ENCODE data around the gene ZNF655.
"Not testable (repeated sequence)": the region's sequence is repeated elsewhere in the genome, so short reads cannot be mapped to it uniquely, and the experiment has no call there.

Gene ZNF655

GRCh38 chr7:99573257-99573656 is 14.8 kb downstream of the ZNF655 start:
- no peak for DNase-seq (ENCODE audit: low read depth)
- no peak overlapping the region for H3K4me3 ChIP-seq (ENCODE audit: low read depth, low read length)
- TF ChIP-seq, protein P1, sequence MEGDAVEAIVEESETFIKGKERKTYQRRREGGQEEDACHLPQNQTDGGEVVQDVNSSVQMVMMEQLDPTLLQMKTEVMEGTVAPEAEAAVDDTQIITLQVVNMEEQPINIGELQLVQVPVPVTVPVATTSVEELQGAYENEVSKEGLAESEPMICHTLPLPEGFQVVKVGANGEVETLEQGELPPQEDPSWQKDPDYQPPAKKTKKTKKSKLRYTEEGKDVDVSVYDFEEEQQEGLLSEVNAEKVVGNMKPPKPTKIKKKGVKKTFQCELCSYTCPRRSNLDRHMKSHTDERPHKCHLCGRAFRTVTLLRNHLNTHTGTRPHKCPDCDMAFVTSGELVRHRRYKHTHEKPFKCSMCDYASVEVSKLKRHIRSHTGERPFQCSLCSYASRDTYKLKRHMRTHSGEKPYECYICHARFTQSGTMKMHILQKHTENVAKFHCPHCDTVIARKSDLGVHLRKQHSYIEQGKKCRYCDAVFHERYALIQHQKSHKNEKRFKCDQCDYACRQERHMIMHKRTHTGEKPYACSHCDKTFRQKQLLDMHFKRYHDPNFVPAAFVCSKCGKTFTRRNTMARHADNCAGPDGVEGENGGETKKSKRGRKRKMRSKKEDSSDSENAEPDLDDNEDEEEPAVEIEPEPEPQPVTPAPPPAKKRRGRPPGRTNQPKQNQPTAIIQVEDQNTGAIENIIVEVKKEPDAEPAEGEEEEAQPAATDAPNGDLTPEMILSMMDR (IDR thresholded peaks at IDR 0.05; ENCODE audit: control insufficient read depth, extremely low read depth, insufficient read depth), result no peak

- no peak for DNase-seq (ENCODE audit: low read depth)
- H3K4me3 ChIP-seq (ENCODE audit: low read depth, low read length), result no peak overlapping the region
- TF ChIP-seq, protein P1 (IDR thresholded peaks at IDR 0.05; ENCODE audit: control insufficient read depth, extremely low read depth, insufficient read depth), result no peak
These were observed 17.8 kb downstream of the ZNF655 start for GRCh38 chr7:99576251-99576650.

DNA sequence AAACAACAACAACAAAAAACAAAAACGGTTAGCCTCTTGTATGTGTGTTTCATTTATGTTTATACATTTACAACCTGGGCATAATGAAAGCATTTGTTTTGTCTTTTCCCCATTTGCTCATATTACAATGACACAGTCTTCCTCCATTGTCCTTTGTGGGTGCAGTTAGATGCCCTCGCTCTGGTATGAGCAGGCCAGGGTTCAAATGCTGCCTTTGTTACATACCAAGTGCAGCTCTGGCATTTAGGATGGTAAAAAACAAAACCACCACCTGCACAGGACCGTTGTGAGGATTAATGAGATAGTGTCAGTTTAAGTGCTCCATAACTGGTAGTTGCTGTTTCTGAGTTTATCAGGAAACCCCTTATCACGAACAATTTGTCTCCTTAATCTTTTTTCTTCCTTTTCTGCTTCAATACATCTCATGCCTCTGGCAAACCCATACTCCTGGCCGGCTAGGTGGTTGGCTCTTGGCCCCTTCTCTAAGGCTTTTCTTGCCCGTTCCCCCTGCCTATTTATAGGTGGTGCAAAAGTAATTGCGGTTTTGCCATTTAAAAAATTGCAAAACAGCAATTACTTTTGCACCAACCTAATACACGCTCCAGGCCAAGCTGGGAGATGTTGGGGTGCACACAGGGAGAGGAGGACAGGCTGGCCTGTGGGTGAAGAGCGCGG is 21.0 kb downstream of the ZNF655 start:
- no peak overlapping the region for H3K4me3 ChIP-seq (ENCODE audit: low read depth, low read length)
- DNase-seq (ENCODE audit: low read depth), result no peak
- TF ChIP-seq, protein P1 (IDR thresholded peaks at IDR 0.05; ENCODE audit: control insufficient read depth, extremely low read depth, insufficient read depth), result no peak

GRCh38 chr7:99579956-99580777 is 21.7 kb downstream of the ZNF655 start:
- DNase-seq (ENCODE audit: low read depth), result no peak
- H3K4me3 ChIP-seq (ENCODE audit: low read depth, low read length), result no peak overlapping the region
- TF ChIP-seq, protein P1 (IDR thresholded peaks at IDR 0.05; ENCODE audit: control insufficient read depth, extremely low read depth, insufficient read depth), result no peak

DNA sequence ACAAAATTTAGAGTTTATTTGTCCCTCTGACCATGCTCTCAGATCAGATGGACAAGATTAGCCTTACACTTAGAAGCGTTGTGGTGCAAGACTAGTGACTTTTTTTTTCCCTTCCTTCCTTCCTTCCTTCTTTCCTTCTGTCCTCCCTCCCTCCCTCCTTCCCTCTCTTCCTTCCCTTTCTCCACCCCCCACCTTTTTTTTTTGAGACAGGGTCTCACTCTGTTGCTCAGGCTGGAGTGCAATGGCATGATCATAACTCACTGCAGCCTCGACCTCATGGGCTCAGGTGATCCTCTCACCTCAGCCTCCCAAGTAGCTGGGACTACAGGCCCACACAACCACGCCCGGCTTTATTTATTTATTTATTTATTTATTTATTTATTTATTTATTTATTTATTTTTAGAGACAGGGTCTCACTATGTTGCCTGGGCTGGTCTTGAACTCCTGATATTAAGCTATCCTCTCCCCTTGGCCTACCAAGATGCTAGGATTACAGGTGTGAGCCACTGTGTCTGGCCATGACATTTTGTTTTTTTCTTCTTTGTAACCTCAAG is 22.4 kb downstream of the ZNF655 start:
- DNase-seq (ENCODE audit: low read depth); H3K4me3 ChIP-seq (ENCODE audit: low read depth, low read length): not testable (repeated sequence)

- TF ChIP-seq, protein P1 (IDR thresholded peaks at IDR 0.05; ENCODE audit: control insufficient read depth, extremely low read depth, insufficient read depth), result no peak
- DNase-seq (ENCODE audit: low read depth), result no peak
These were observed 30.4 kb downstream of the ZNF655 start for GRCh38 chr7:99588868-99589267.

GRCh38 chr7:99594948-99595745 is 36.7 kb downstream of the ZNF655 start:
- TF ChIP-seq, protein P1 (IDR thresholded peaks at IDR 0.05; ENCODE audit: control insufficient read depth, extremely low read depth, insufficient read depth), result no peak
- DNase-seq (ENCODE audit: low read depth), result no peak
- H3K4me3 ChIP-seq (ENCODE audit: low read depth, low read length), result no peak overlapping the region

More at GRCh38 chr7:99588868-99589267, 30.4 kb downstream of the ZNF655 start:
- H3K4me3 ChIP-seq (ENCODE audit: low read depth, low read length), result no peak overlapping the region

Measured in LNCaP clone FGC (cell line).